Left lung (tissue), 10 donors: Measurements from ENCODE around the gene TAPT1. TPM values are rescaled to one million over a fixed set of nuclear protein-coding genes. Genes with fewer than 3 reads are reported as not detected.

Source experiments
- ATAC-seq: fragments of 200-7000 bp; cut with Tn5 transposase; one replicate; pipeline ENCODE4 v1.9.1; 2020; ENCODE audit warnings: moderate library complexity
- DNase-seq, 4 donors: peaks; one replicate each; pipeline ENCODE4 v3.0.0-alpha.2; 2013 to 2020
- H3K27ac ChIP-seq, 2 donors: fragments of 200-600 bp; sonication (generic) in 1 of 2; one replicate each; pipeline versions ENCODE4 v1.5.0 to v1.8.0; 2020 to 2021
- H3K27me3 ChIP-seq, 2 donors: fragments of 200-600 bp; sonication (generic) in 1 of 2; one replicate each; pipeline versions ENCODE4 v1.5.0 to v1.8.0; 2020 to 2021
- H3K36me3 ChIP-seq, 2 donors: fragments of 200-600 bp; sonication (generic) in 1 of 2; one replicate each; pipeline versions ENCODE4 v1.5.0 to v1.8.0; 2020 to 2021
- H3K4me1 ChIP-seq, 2 donors: fragments of 200-600 bp; one replicate each; pipeline ENCODE4 v1.8.0; 2021
- H3K4me3 ChIP-seq, 2 donors: fragments of 200-600 bp; sonication (generic) in 1 of 2; one replicate each; pipeline versions ENCODE4 v1.5.0 to v1.8.0; 2020 to 2021; ENCODE audit warnings: mild to moderate bottlenecking in 1 of 2
- H3K9me3 ChIP-seq, 2 donors: fragments of 200-600 bp; sonication (generic) in 1 of 2; one replicate each; pipeline versions ENCODE4 v1.5.0 to v1.8.0; 2020 to 2021
- intact Hi-C, 2 donors: fragments of 100-400 bp; cut with DNase I; formaldehyde crosslinking; loops; one replicate each; pipeline versions ENCODE4 v1.11.2 to v1.14.2; 2022
- polyA plus RNA-seq, 6 donors: library from polyadenylated mRNA; unstranded; fragments of 120-200 nt; gene quantifications; one replicate each; pipeline ENCODE4 v1.2.1, GENCODE V29; 2013; ENCODE audit not compliant: insufficient read length in 6 of 6
- total RNA-seq, 2 donors: library from RNA; stranded (reverse); fragmentation: NEBNext Ultra II Directional; extraction: Animal tissue kit (Norgen Biotek cat#: 25700); gene quantifications; one replicate each; pipeline ENCODE4 v1.2.1, GENCODE V29; 2021
- TF ChIP-seq, protein P1 (sequence below), 2 donors: fragments of 200-600 bp; sonication (generic) in 1 of 2; IDR thresholded peaks; one replicate each; pipeline versions ENCODE4 v1.5.0 to v1.8.0; 2021; ENCODE audit warnings: antibody characterized with exemption in 2 of 2
- donor health status: DM: no; HTN: yes; CAD: no.
- donor health status: DM: no; HTN: no; CAD: no.

Gene TAPT1
- total and polyA plus RNA-seq, 8 donors: 42.9 to 65.8 (median 52.2) TPM

DNA sequence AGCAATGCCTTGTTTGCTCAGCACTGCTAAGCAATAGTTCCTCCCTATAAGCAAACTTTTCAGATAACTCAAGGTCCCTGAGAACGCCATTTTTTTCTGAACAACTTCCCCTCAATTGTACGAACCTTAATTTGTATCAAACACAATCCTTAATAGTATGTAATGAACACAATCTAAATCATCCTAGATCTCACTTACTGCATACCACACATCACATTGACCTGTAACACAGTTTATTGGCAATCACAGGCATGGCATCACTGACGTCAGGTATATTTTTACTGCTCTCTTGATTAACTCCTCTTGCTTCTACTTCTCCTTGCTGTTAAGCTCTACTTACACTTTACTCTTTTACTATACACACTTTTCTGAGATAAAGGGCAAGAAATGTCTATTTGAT is 67.0 kb downstream of the TAPT1 start:
- H3K36me3 ChIP-seq: peaks cover 0 to 31% of the 10 kb centered on the region in 2 donors
- DNase-seq: no peak
- intact Hi-C loops: no loop called here
- H3K4me1 ChIP-seq: peaks cover 0 to 2% of the 10 kb centered on the region in 2 donors
- H3K27me3 ChIP-seq: no peaks in the 10 kb centered on the region
- no peaks in the 10 kb centered on the region for H3K9me3 ChIP-seq
- no peak overlapping the region for H3K27ac ChIP-seq
- ATAC-seq: no peak
- TF ChIP-seq, protein P1, sequence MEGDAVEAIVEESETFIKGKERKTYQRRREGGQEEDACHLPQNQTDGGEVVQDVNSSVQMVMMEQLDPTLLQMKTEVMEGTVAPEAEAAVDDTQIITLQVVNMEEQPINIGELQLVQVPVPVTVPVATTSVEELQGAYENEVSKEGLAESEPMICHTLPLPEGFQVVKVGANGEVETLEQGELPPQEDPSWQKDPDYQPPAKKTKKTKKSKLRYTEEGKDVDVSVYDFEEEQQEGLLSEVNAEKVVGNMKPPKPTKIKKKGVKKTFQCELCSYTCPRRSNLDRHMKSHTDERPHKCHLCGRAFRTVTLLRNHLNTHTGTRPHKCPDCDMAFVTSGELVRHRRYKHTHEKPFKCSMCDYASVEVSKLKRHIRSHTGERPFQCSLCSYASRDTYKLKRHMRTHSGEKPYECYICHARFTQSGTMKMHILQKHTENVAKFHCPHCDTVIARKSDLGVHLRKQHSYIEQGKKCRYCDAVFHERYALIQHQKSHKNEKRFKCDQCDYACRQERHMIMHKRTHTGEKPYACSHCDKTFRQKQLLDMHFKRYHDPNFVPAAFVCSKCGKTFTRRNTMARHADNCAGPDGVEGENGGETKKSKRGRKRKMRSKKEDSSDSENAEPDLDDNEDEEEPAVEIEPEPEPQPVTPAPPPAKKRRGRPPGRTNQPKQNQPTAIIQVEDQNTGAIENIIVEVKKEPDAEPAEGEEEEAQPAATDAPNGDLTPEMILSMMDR (IDR thresholded peaks at IDR 0.05): no peak
- no peak overlapping the region for H3K4me3 ChIP-seq

DNA sequence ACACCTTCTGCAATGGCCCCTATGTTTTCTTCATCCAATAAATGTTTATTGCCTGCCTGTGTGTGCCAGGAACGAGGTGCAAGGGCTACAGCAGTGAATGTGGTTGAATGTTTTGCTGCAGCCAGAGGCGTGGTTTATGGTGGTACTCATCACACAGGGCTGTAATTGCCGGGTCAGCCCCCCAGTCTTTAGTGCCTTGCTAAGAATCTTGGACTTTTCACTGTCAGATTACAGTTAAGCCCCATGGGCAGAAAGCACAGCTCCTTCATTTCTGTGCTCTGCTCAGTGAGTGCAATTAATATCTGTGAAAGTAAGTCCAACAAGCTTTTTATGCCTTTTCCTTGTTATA is 67.8 kb downstream of the TAPT1 start:
- Histone ChIP-seq H3K27ac (no peak overlapping the region), H3K4me1 (peaks cover 0 to 2% of the 10 kb centered on the region in 2 donors), H3K27me3 (no peaks in the 10 kb centered on the region), H3K9me3 (no peaks in the 10 kb centered on the region), H3K36me3 (peaks cover 0 to 23% of the 10 kb centered on the region in 2 donors), H3K4me3 (no peak overlapping the region)
- ATAC-seq: no peak
- intact Hi-C loops: no loop called here
- no peak for DNase-seq
- TF ChIP-seq, protein P1 (IDR thresholded peaks at IDR 0.05): no peak

DNA sequence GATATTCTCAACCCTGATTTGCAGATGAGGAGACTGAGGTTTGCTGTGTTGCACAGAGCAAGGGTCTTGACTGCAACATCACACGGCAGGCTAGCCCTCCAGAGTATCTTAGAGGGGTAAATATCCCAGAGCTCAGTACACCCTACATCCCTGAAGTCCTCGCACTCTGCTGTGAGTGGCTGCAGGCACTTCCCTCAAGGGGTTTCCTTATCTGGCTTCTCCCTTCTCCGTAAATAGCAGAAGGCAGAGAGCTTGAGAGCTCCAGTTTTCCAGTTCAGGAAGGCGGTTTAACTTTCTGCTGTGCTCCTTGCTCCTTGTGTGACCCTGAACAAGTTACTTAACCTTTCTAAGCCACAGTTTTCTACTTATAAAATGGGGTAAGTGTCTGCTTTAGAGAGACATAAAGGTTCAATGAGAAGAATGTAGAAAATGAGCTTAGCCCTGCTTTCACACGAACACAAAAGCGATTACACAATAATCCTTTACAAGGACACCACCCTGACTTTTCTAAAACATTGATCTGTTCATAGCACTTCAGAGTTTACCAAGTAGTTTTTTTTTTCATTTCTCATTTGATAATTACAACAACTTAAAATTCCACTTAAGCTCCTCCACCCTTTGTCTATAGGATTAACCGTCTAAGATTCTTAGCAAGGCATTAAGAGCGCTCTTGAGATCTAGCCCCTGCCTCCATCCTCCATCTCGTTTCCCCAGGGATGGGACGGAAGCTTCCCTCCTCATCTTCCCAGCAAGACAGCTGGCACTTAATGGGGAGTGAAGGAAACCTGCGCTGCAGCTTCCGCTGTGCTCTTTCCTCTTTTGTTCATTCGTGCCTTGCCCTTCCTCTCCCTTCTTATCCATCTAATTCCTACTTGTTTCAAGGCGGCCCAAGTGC is 68.4 kb downstream of the TAPT1 start:
- TF ChIP-seq, protein P1 (IDR thresholded peaks at IDR 0.05): no peak
- intact Hi-C loops: no loop called here
- peak; percentile 91 for ATAC-seq
- Histone ChIP-seq H3K4me3 (no peak overlapping the region), H3K27ac (no peak overlapping the region), H3K27me3 (no peaks in the 10 kb centered on the region), H3K36me3 (peaks cover 0 to 17% of the 10 kb centered on the region in 2 donors), H3K9me3 (no peaks in the 10 kb centered on the region), H3K4me1 (peaks cover 0 to 2% of the 10 kb centered on the region in 2 donors)
- DNase-seq: no peak

DNA sequence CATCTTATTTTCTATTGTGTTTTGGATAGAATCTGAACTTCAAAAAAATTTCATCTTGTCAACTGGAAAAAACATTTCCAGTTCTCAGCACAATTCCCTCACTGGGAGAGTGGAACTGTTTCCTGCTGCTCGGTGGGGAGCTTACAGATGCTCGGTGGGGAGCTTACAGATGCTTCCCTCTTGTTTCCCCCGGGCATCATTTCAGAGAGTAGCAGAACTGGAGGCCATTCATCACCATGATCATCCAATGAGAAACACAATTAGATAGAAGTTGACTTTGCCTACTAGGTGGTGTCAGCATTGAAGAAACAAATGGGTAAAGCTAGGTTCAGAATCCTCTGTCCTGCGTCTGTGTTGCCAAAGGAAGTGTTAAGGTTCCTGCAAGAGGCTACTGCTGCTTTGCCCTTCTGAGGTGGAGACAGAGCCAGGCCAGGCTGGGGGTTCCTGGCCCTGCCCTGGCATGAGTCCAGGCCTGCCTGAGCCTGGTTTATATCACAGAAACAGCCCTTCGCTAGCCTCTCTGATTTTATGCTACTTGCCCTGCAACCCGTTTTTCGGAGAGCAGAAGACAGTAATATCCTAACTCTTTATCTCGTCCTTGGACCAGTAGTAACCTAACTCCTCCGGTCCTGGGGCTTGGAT is 70.6 kb downstream of the TAPT1 start:
- intact Hi-C loops: no loop called here
- no peak for DNase-seq
- ATAC-seq: no peak
- Histone ChIP-seq H3K9me3 (no peaks in the 10 kb centered on the region), H3K4me1 (peaks cover 0 to 2% of the 10 kb centered on the region in 2 donors), H3K36me3 (no peaks in the 10 kb centered on the region), H3K27ac (no peak overlapping the region), H3K27me3 (no peaks in the 10 kb centered on the region), H3K4me3 (no peak overlapping the region)
- TF ChIP-seq, protein P1 (IDR thresholded peaks at IDR 0.05): no peak

DNA sequence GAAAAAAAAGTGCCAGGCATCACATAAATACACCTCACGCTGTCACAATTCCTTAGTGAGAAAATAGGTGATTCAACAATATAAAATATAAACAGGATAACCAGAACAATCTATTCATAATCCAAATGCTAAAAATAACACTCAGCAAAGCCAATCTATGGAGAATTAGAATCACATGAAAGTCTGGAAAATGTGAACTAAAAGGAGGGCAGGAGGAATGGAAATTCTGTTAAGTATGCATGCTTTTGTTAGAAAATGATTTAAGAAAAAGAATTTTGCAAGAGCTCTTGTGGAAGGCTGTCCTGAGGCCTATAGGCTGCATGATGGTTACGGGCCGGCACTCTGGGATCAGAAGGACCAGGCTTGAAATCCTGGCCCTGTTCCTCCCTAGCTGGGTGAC is 71.8 kb downstream of the TAPT1 start:
- no peak overlapping the region for H3K4me3 ChIP-seq
- no peak for ATAC-seq
- peaks cover 0 to 2% of the 10 kb centered on the region in 2 donors for H3K4me1 ChIP-seq
- DNase-seq: no peak
- H3K36me3 ChIP-seq: no peaks in the 10 kb centered on the region
- intact Hi-C loops: no loop called here
- H3K9me3 ChIP-seq: no peaks in the 10 kb centered on the region
- TF ChIP-seq, protein P1 (IDR thresholded peaks at IDR 0.05): no peak
- H3K27me3 ChIP-seq: no peaks in the 10 kb centered on the region
- no peak overlapping the region for H3K27ac ChIP-seq
